OCI-LY1 (cell line): ENCODE measurements around the gene CRACDL.

ENCODE experiments used
- CTCF ChIP-seq: fragments of 200-600 bp; sonication (generic), shearing (Covaris generic); IDR thresholded peaks from 2 replicates; pipeline ENCODE4 v1.5.1; 2017; ENCODE audit warnings: mild to moderate bottlenecking, antibody characterized with exemption, low read length, moderate library complexity, mixed read lengths
- EZH2 ChIP-seq: fragments of 200-600 bp; sonication (generic), shearing (Covaris generic); IDR thresholded peaks from 2 replicates; pipeline ENCODE4 v1.8.0; 2017; ENCODE audit warnings: borderline replicate concordance, mixed run types, mild to moderate bottlenecking, antibody characterized with exemption, low read length, moderate library complexity, mixed read lengths

GRCh38 chr2:98898423-98898841, 37.6 kb downstream of the CRACDL start:
- TF ChIP-seq CTCF: no peak
- TF ChIP-seq EZH2: no peak
